Hepatocyte (in vitro differentiated cells): ENCODE data around the gene FAM43B. TPM values are rescaled to one million over a fixed set of nuclear protein-coding genes. Genes with fewer than 3 reads are reported as not detected.

Experiments used
- DNase-seq: peaks from one replicate; pipeline ENCODE4 v3.0.0-alpha.2; 2016; ENCODE audit warnings: low spot score
- H2AFZ ChIP-seq: fragments of 200-600 bp; sonication (generic); 2 replicates; pipeline ENCODE4 v1.6.0; 2016; ENCODE audit warnings: antibody characterized with exemption, mild to moderate bottlenecking
- H3K27ac ChIP-seq: fragments of 200-600 bp; sonication (generic); 2 replicates; pipeline ENCODE4 v1.5.1; 2016; ENCODE audit warnings: mild to moderate bottlenecking
- H3K27me3 ChIP-seq: fragments of 200-600 bp; sonication (generic); 2 replicates; pipeline ENCODE4 v1.6.1; 2016
- H3K36me3 ChIP-seq: fragments of 200-600 bp; sonication (generic); replicated peaks from 2 replicates; pipeline ENCODE4 v1.5.1; 2016; ENCODE audit warnings: low read depth; ENCODE audit not compliant: insufficient read depth
- H3K4me1 ChIP-seq: fragments of 200-600 bp; sonication (generic); 2 replicates; pipeline ENCODE4 v1.5.1; 2016; ENCODE audit warnings: mild to moderate bottlenecking, moderate library complexity; ENCODE audit not compliant: insufficient read depth
- H3K4me2 ChIP-seq: fragments of 200-600 bp; sonication (generic); 2 replicates; pipeline ENCODE4 v1.6.0; 2016
- H3K4me3 ChIP-seq: fragments of 200-600 bp; sonication (generic); 2 replicates; pipeline ENCODE4 v1.5.1; 2016; ENCODE audit warnings: mild to moderate bottlenecking
- H3K79me2 ChIP-seq: fragments of 200-600 bp; sonication (generic); 2 replicates; pipeline ENCODE4 v1.6.0; 2017; ENCODE audit warnings: mild to moderate bottlenecking
- H3K9me2 ChIP-seq: fragments of 200-600 bp; sonication (generic); replicated peaks from 2 replicates; pipeline ENCODE4 v1.6.0; 2017; ENCODE audit warnings: mild to moderate bottlenecking; ENCODE audit not compliant: insufficient read depth
- H3K9me3 ChIP-seq: fragments of 200-600 bp; sonication (generic); 2 replicates; pipeline ENCODE4 v1.5.1; 2016; ENCODE audit warnings: low read depth, mild to moderate bottlenecking
- H4K20me1 ChIP-seq: fragments of 200-600 bp; sonication (generic); 2 replicates; pipeline ENCODE4 v1.6.0; 2016; ENCODE audit warnings: mild to moderate bottlenecking; ENCODE audit not compliant: insufficient read depth, poor library complexity, severe bottlenecking
- EZH2 ChIP-seq: fragments of 200-600 bp; sonication (generic); IDR thresholded peaks from 2 replicates; pipeline ENCODE4 v1.6.1; 2016; ENCODE audit warnings: antibody characterized with exemption, mild to moderate bottlenecking, borderline replicate concordance
- EZH2phosphoT487 ChIP-seq: fragments of 200-600 bp; sonication (generic); IDR thresholded peaks from one replicate; pipeline ENCODE4 v1.6.1; 2018; ENCODE audit warnings: antibody characterized with exemption, mild to moderate bottlenecking, low read depth, moderate library complexity; ENCODE audit not compliant: unreplicated experiment, severe bottlenecking
- WGBS: methylation state at CpG from one replicate; pipeline ENCODE4 v1.1.6; 2016; ENCODE audit warnings: low lambda C conversion rate; ENCODE audit errors: missing lambda C conversion rate; 5-methylcytosine and 5-hydroxymethylcytosine counted together
- polyA plus RNA-seq: library from polyadenylated mRNA; unstranded; fragments of >200 nt; fragmentation: Nextera tagmentation; extraction: Ambion mirVana; gene quantifications from 2 replicates; pipeline ENCODE4 v1.2.1, GENCODE V29; 2016
- total RNA-seq: library from RNA; depleted of rRNA; stranded (reverse); fragments of >200 nt; gene quantifications from 2 replicates; pipeline ENCODE4 v1.2.3, GENCODE V29; 2014
- TF ChIP-seq, protein P1 (sequence below): fragments of 200-600 bp; sonication (generic); IDR thresholded peaks from 2 replicates; pipeline ENCODE4 v1.5.1; 2016; ENCODE audit warnings: antibody characterized with exemption, mild to moderate bottlenecking; ENCODE audit not compliant: poor library complexity

The FAM43B gene
- total and polyA plus RNA-seq, 2 experiments from 2014 or later, result 0.10 to 0.81 TPM

GRCh38 chr1:20588634-20589225 lies 36.4 kb downstream of the FAM43B start, which contains the start of gene CDA:
TSS of gene CDA (plus strand) at chr1:20589097. CDS start at chr1:20589130, 33 bp downstream.
- H3K4me3 ChIP-seq, result no peak within 1 kb of the TSS
- no peaks in the 10 kb centered on the region for H3K9me3 ChIP-seq
- peak within 1 kb of the TSS; percentile 30 for H3K27ac ChIP-seq
- WGBS, result 24% methylated on average over 11 of the region's 11 CpGs
- peak; percentile 58 for DNase-seq
- peak within 1 kb of the TSS; percentile 72 for H3K4me2 ChIP-seq
- peak within 1 kb of the TSS; percentile 53 for H2AFZ ChIP-seq
- H3K36me3 ChIP-seq, result no peaks in the 10 kb centered on the region
- H3K4me1 ChIP-seq, result peaks cover 20% of the 10 kb centered on the region
- H4K20me1 ChIP-seq, result no peaks in the 10 kb centered on the region
- H3K9me2 ChIP-seq, result no peaks in the 10 kb centered on the region
- H3K27me3 ChIP-seq, result peaks cover 9% of the 10 kb centered on the region
- H3K79me2 ChIP-seq, result no peaks in the 10 kb centered on the region
- TF ChIP-seq, protein P1, sequence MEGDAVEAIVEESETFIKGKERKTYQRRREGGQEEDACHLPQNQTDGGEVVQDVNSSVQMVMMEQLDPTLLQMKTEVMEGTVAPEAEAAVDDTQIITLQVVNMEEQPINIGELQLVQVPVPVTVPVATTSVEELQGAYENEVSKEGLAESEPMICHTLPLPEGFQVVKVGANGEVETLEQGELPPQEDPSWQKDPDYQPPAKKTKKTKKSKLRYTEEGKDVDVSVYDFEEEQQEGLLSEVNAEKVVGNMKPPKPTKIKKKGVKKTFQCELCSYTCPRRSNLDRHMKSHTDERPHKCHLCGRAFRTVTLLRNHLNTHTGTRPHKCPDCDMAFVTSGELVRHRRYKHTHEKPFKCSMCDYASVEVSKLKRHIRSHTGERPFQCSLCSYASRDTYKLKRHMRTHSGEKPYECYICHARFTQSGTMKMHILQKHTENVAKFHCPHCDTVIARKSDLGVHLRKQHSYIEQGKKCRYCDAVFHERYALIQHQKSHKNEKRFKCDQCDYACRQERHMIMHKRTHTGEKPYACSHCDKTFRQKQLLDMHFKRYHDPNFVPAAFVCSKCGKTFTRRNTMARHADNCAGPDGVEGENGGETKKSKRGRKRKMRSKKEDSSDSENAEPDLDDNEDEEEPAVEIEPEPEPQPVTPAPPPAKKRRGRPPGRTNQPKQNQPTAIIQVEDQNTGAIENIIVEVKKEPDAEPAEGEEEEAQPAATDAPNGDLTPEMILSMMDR, result no peak

- H3K9me3 ChIP-seq, result no peaks in the 10 kb centered on the region
- WGBS, result 19% methylated on average over 21 of the region's 24 CpGs
- TF ChIP-seq, protein P1, result no peak
- peak; percentile 38 for TF ChIP-seq EZH2
- TF ChIP-seq EZH2phosphoT487, result no peak
- H2AFZ ChIP-seq, result peak overlapping the region; percentile 53
- no peaks in the 10 kb centered on the region for H3K79me2 ChIP-seq
- peaks cover 20% of the 10 kb centered on the region for H3K4me1 ChIP-seq
- no peak overlapping the region for H3K4me3 ChIP-seq
- no peaks in the 10 kb centered on the region for H3K36me3 ChIP-seq
- H3K9me2 ChIP-seq, result no peaks in the 10 kb centered on the region
- peak overlapping the region; percentile 72 for H3K4me2 ChIP-seq
- peak overlapping the region; percentile 30 for H3K27ac ChIP-seq
- H4K20me1 ChIP-seq, result no peaks in the 10 kb centered on the region
- H3K27me3 ChIP-seq, result peaks cover 9% of the 10 kb centered on the region
- peak; percentile 58 for DNase-seq
Observed at GRCh38 chr1:20589331-20590278, 37.2 kb downstream of the FAM43B start.

DNA sequence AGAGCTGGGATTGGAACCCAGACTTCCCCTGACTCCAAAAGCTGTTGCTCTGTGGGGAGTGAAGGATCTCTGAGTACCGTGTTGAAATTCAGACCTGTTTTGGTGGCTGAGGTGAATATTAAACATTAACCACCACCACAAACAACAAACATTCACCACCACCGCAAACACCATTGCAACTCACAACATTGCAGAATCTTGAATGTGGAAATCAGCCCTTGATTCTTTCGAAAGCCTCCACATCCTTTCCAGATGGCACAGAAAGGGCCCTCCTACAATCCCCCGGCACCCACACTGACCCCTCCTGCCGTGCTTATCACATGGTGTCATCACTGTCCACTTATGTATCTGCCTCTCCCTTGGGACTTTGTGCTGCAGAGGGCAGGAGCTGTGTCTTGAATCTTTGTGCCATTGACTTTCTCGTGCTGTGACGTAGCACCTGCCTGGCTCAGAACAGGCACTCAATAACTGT lies 38.0 kb downstream of the FAM43B start:
- DNase-seq, result peak; percentile 31
- no peak overlapping the region for H3K27ac ChIP-seq
- H3K9me3 ChIP-seq, result no peaks in the 10 kb centered on the region
- H3K27me3 ChIP-seq, result peaks cover 9% of the 10 kb centered on the region
- no peaks in the 10 kb centered on the region for H3K79me2 ChIP-seq
- no peaks in the 10 kb centered on the region for H4K20me1 ChIP-seq
- H3K4me1 ChIP-seq, result peaks cover 20% of the 10 kb centered on the region
- no peak overlapping the region for H3K4me3 ChIP-seq
- TF ChIP-seq EZH2 (no peak), EZH2phosphoT487 (no peak)
- TF ChIP-seq, protein P1, result no peak
- H3K36me3 ChIP-seq, result no peaks in the 10 kb centered on the region
- no peaks in the 10 kb centered on the region for H3K9me2 ChIP-seq
- 41% methylated on average over 7 of the region's 7 CpGs for WGBS
- H2AFZ ChIP-seq, result no peak overlapping the region
- H3K4me2 ChIP-seq, result peak overlapping the region; percentile 72
